Stimulated activated CD8-positive, alpha-beta memory T cell treated with anti-CD3 and anti-CD28 coated beads, Interleukin-2, amount 100 ng/mL, for 48 hours (primary cell): ENCODE measurements around the gene LIM2.

Experiments
- DNase-seq, 2 donors: peaks; one replicate each; pipeline ENCODE4 v3.0.0-alpha.2; 2020; ENCODE audit warnings: low read depth in 2 of 2

Gene LIM2

GRCh38 chr19:51339687-51340656, 47.8 kb downstream of the LIM2 start:
- peak; percentile 96 to 99 for DNase-seq

GRCh38 chr19:51339313-51339686, 48.5 kb downstream of the LIM2 start:
- no peak for DNase-seq

- peak; percentile 81 to 89 for DNase-seq
These were observed 49.0 kb downstream of the LIM2 start for GRCh38 chr19:51338563-51339312.

- DNase-seq: no peak
These were observed 49.8 kb downstream of the LIM2 start for GRCh38 chr19:51337861-51338562.

- no peak for DNase-seq
These were observed 50.5 kb downstream of the LIM2 start for GRCh38 chr19:51337141-51337860.

GRCh38 chr19:51333836-51334460, 53.8 kb downstream of the LIM2 start:
- no peak for DNase-seq

GRCh38 chr19:51331716-51332115, 56.1 kb downstream of the LIM2 start:
- DNase-seq: no peak

GRCh38 chr19:51331193-51331592, 56.6 kb downstream of the LIM2 start:
- no peak for DNase-seq

GRCh38 chr19:51330366-51330765, 57.4 kb downstream of the LIM2 start:
- no peak for DNase-seq
